H1 (cell line): ENCODE results near the gene TIMM10B. TPM values are rescaled to one million over a fixed set of nuclear protein-coding genes. Genes with fewer than 3 reads are reported as not detected.

Experiments
- ASH2L ChIP-seq: fragments of 200-600, 300-600 bp; sonication (generic); IDR thresholded peaks from one replicate; pipeline ENCODE4 v1.7.1; 2017; ENCODE audit warnings: low read length
- ATF2 ChIP-seq: IDR thresholded peaks from 2 replicates; pipeline ENCODE4 v1.6.1; 2012; ENCODE audit warnings: low read length, inconsistent platforms
- BACH1 ChIP-seq: IDR thresholded peaks from 2 replicates; pipeline ENCODE4 v1.6.1; 2012; ENCODE audit warnings: low read length, improper control_type of control experiment
- CBX5 ChIP-seq: fragments of 300-800, 300-1000 bp; sonication (generic); IDR thresholded peaks from 2 replicates; pipeline ENCODE4 v1.7.1; 2016; ENCODE audit warnings: antibody characterized with exemption, low read length, low read depth
- CEBPB ChIP-seq: IDR thresholded peaks from 2 replicates; pipeline ENCODE4 v1.6.1; 2012; ENCODE audit warnings: low read depth, low read length
- GTF2F1 ChIP-seq: IDR thresholded peaks from 2 replicates; pipeline ENCODE4 v1.6.1; 2012; ENCODE audit warnings: low read depth, low read length, improper control_type of control experiment, borderline replicate concordance
- HDAC6 ChIP-seq: IDR thresholded peaks from one replicate; pipeline ENCODE4 v1.7.1; 2012; ENCODE audit warnings: low read depth, mild to moderate bottlenecking, inconsistent platforms, low read length, moderate library complexity
- POU5F1 ChIP-seq: IDR thresholded peaks from 2 replicates; pipeline ENCODE4 v1.6.1; 2011; ENCODE audit warnings: low read depth, mild to moderate bottlenecking, low read length, moderate library complexity
- RAD21 ChIP-seq, 2 experiments: IDR thresholded peaks in 1 of 2; conservative IDR thresholded peaks in 1 of 2; 2 replicates each; pipeline ENCODE4 v1.6.1; 2011; ENCODE audit warnings: low read depth in 2 of 2, low read length in 2 of 2, improper control_type of control experiment in 1 of 2, inconsistent platforms in 1 of 2, mild to moderate bottlenecking in 1 of 2, moderate library complexity in 1 of 2
- SAP30 ChIP-seq: fragments of 300-600 bp; sonication (generic); IDR thresholded peaks from 2 replicates; pipeline ENCODE4 v1.7.1; 2012; ENCODE audit warnings: low read length, moderate library complexity, mild to moderate bottlenecking, inconsistent platforms; ENCODE audit not compliant: insufficient read depth, insufficient replicate concordance
- polyA plus RNA-seq, 7 experiments: library from polyadenylated mRNA; depleted of rRNA in 3 of 7; stranded (reverse) in 5 of 7; unstranded in 2 of 7; fragments of >200 nt in 5 of 7; fragments of 200-250 nt in 2 of 7; gene quantifications; 1 replicate in 5 of 7; 2 replicates in 1 of 7; 4 replicates in 1 of 7; pipeline versions ENCODE4 v1.2.1 to v1.2.3, GENCODE V29; 2011 to 2013; ENCODE audit warnings: missing spikeins in 2 of 7, mixed read lengths in 2 of 7
- total RNA-seq: library from RNA; stranded (reverse); fragmentation: NEBNext Ultra II Directional; extraction: Animal tissue kit (Norgen Biotek cat#: 25700); gene quantifications from 2 replicates; pipeline ENCODE4 v1.2.1, GENCODE V29; 2021

The TIMM10B gene
- total and polyA plus RNA-seq, 2 of the 8 experiments (the other 6 are each of a cell fraction or from before 2014, with no cell fraction given), result 38.2 to 47.8 TPM

GRCh38 chr11:6459099-6459450 lies 22.2 kb upstream of the TIMM10B start (continued):
- TF ChIP-seq GTF2F1 (no peak), POU5F1 (no peak), ASH2L (no peak), BACH1 (no peak), RAD21 (IDR thresholded peaks at IDR 0.05 in 1 of 2, conservative IDR thresholded peaks at IDR 0.05 in 1 of 2; ENCODE audit: low read depth in 2 of 2, low read length in 2 of 2) (no peak), ATF2 (no peak), CEBPB (no peak), CBX5 (no peak), SAP30 (no peak), HDAC6 (no peak)
